ENCODE data around the gene PRKACB.

PRKACB gene

DNA sequence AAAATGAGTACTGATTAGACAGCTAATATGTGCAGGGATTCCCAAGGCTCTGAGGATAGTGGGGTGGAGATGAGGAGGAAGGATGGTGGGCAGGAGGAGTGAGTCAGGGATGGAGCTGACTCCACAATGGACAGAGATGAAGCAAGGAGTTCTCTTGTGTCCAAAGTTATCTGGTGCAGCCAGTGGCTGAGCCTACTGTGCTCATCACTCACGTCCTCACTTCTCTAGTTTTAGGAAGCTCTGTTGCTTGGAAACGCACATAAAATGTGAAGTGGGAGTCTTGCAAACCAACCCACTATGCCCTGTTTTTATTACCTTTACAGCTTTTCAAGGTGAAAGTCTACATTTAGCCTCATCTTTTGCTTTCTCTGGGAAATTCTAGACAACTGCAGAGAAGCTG is 120.9 kb downstream of the PRKACB start:
- no peak overlapping the region for H3K27ac ChIP-seq (ENCODE audit: low read depth, low read length)
- H3K9me2 ChIP-seq (replicated peaks; ENCODE audit: control insufficient read depth, low read length), result no peaks in the 10 kb centered on the region
- H3K79me2 ChIP-seq (ENCODE audit: control insufficient read depth, low read length), result no peaks in the 10 kb centered on the region
- no peaks in the 10 kb centered on the region for H3F3A ChIP-seq (ENCODE audit: control insufficient read depth, insufficient read depth)
- no peaks in the 10 kb centered on the region for H3K9me3 ChIP-seq (ENCODE audit: control insufficient read depth, insufficient read depth, low read length)
- H3K4me2 ChIP-seq (ENCODE audit: low read length), result no peak overlapping the region
- no peaks in the 10 kb centered on the region for H3K27me3 ChIP-seq (ENCODE audit: control insufficient read depth, low read length)
- no peak overlapping the region for H3K4me3 ChIP-seq (ENCODE audit: low read length)
- no peaks in the 10 kb centered on the region for H3K36me3 ChIP-seq (ENCODE audit: control insufficient read depth, low read length)
- H3K4me1 ChIP-seq (ENCODE audit: control insufficient read depth, low read length), result no peaks in the 10 kb centered on the region
- no peaks in the 10 kb centered on the region for H4K20me1 ChIP-seq (ENCODE audit: control insufficient read depth, insufficient read depth, low read depth, low read length)
- no peak for TF ChIP-seq EZH2phosphoT487 (IDR thresholded peaks at IDR 0.05; ENCODE audit: borderline replicate concordance, low read length)
- TF ChIP-seq CTCF (IDR thresholded peaks at IDR 0.05; ENCODE audit: low read depth, low read length, poor library complexity, severe bottlenecking), result no peak

GRCh38 chr1:84265867-84266266 is 121.8 kb downstream of the PRKACB start:
- no peak overlapping the region for H3K4me2 ChIP-seq (ENCODE audit: low read length)
- no peak overlapping the region for H3K4me3 ChIP-seq (ENCODE audit: low read length)
- no peaks in the 10 kb centered on the region for H3K9me2 ChIP-seq (replicated peaks; ENCODE audit: control insufficient read depth, low read length)
- H3F3A ChIP-seq (ENCODE audit: control insufficient read depth, insufficient read depth), result peaks cover 1% of the 10 kb centered on the region
- no peaks in the 10 kb centered on the region for H3K36me3 ChIP-seq (ENCODE audit: control insufficient read depth, low read length)
- H3K27me3 ChIP-seq (ENCODE audit: control insufficient read depth, low read length), result no peaks in the 10 kb centered on the region
- H3K27ac ChIP-seq (ENCODE audit: low read depth, low read length), result no peak overlapping the region
- no peaks in the 10 kb centered on the region for H3K79me2 ChIP-seq (ENCODE audit: control insufficient read depth, low read length)
- no peak for TF ChIP-seq EZH2phosphoT487 (IDR thresholded peaks at IDR 0.05; ENCODE audit: borderline replicate concordance, low read length)
- TF ChIP-seq CTCF (IDR thresholded peaks at IDR 0.05; ENCODE audit: low read depth, low read length, poor library complexity, severe bottlenecking), result no peak
- H3K9me3 ChIP-seq (ENCODE audit: control insufficient read depth, insufficient read depth, low read length), result no peaks in the 10 kb centered on the region
- no peaks in the 10 kb centered on the region for H4K20me1 ChIP-seq (ENCODE audit: control insufficient read depth, insufficient read depth, low read depth, low read length)
- peaks cover 6% of the 10 kb centered on the region for H3K4me1 ChIP-seq (ENCODE audit: control insufficient read depth, low read length)

DNA sequence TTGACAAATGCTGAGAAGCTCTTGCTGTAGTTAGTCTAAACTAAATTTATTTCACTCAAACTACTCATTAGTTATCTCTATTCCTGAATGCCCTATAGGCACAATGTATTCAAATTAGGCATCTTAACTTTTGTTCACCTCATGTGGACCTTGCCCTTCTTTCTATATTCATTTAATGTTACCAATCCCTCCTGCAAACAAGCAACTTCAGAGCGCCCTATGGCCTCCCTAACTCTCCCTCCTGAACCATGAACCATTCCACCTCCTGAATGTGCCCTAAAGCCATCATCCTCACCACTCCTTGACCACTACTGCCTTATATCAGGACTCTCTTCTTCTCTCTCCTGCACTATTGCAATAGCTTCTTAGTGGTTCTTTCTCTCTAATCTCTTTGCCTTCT is 122.7 kb downstream of the PRKACB start:
- Histone ChIP-seq H3K9me3 (ENCODE audit: control insufficient read depth, insufficient read depth, low read length) (no peaks in the 10 kb centered on the region), H3F3A (ENCODE audit: control insufficient read depth, insufficient read depth) (peaks cover 8% of the 10 kb centered on the region), H3K79me2 (ENCODE audit: control insufficient read depth, low read length) (no peaks in the 10 kb centered on the region), H3K9me2 (replicated peaks; ENCODE audit: control insufficient read depth, low read length) (no peaks in the 10 kb centered on the region), H3K4me1 (ENCODE audit: control insufficient read depth, low read length) (peaks cover 14% of the 10 kb centered on the region), H4K20me1 (ENCODE audit: control insufficient read depth, insufficient read depth, low read depth, low read length) (no peaks in the 10 kb centered on the region), H3K27me3 (ENCODE audit: control insufficient read depth, low read length) (no peaks in the 10 kb centered on the region), H3K36me3 (ENCODE audit: control insufficient read depth, low read length) (no peaks in the 10 kb centered on the region), H3K4me3 (ENCODE audit: low read length) (no peak overlapping the region), H3K27ac (ENCODE audit: low read depth, low read length) (no peak overlapping the region), H3K4me2 (ENCODE audit: low read length) (no peak overlapping the region)
- TF ChIP-seq EZH2phosphoT487 (IDR thresholded peaks at IDR 0.05; ENCODE audit: borderline replicate concordance, low read length) (no peak), CTCF (IDR thresholded peaks at IDR 0.05; ENCODE audit: low read depth, low read length, poor library complexity, severe bottlenecking) (no peak)

GRCh38 chr1:84267476-84267875 is 123.4 kb downstream of the PRKACB start:
- H3K4me2 ChIP-seq (ENCODE audit: low read length), result no peak overlapping the region
- H3F3A ChIP-seq (ENCODE audit: control insufficient read depth, insufficient read depth), result peaks cover 14% of the 10 kb centered on the region
- no peaks in the 10 kb centered on the region for H3K9me2 ChIP-seq (replicated peaks; ENCODE audit: control insufficient read depth, low read length)
- H3K4me3 ChIP-seq (ENCODE audit: low read length), result no peak overlapping the region
- H3K9me3 ChIP-seq (ENCODE audit: control insufficient read depth, insufficient read depth, low read length), result no peaks in the 10 kb centered on the region
- H3K79me2 ChIP-seq (ENCODE audit: control insufficient read depth, low read length), result no peaks in the 10 kb centered on the region
- peaks cover 22% of the 10 kb centered on the region for H3K4me1 ChIP-seq (ENCODE audit: control insufficient read depth, low read length)
- TF ChIP-seq EZH2phosphoT487 (IDR thresholded peaks at IDR 0.05; ENCODE audit: borderline replicate concordance, low read length) (no peak), CTCF (IDR thresholded peaks at IDR 0.05; ENCODE audit: low read depth, low read length, poor library complexity, severe bottlenecking) (no peak)
- no peak overlapping the region for H3K27ac ChIP-seq (ENCODE audit: low read depth, low read length)
- H4K20me1 ChIP-seq (ENCODE audit: control insufficient read depth, insufficient read depth, low read depth, low read length), result no peaks in the 10 kb centered on the region
- H3K27me3 ChIP-seq (ENCODE audit: control insufficient read depth, low read length), result no peaks in the 10 kb centered on the region
- no peaks in the 10 kb centered on the region for H3K36me3 ChIP-seq (ENCODE audit: control insufficient read depth, low read length)

All from DOHH2 (cell line).